Thyroid gland (tissue), 4 donors: ENCODE measurements around the gene HAP1.

Experiments used
- CTCF ChIP-seq, 6 experiments: fragments of 200-600 bp in 3 of 6; fragments of 450-650 bp in 3 of 6; sonication (generic) in 3 of 6; IDR thresholded peaks; one replicate each; pipeline ENCODE4 v1.5.1; 2016 to 2019; ENCODE audit warnings: antibody characterized with exemption in 6 of 6, mild to moderate bottlenecking in 2 of 6, inconsistent platforms in 1 of 6, moderate library complexity in 1 of 6
- POLR2A ChIP-seq, 2 donors: fragments of 450-650 bp; IDR thresholded peaks; one replicate each; pipeline ENCODE4 v1.6.1; 2017; ENCODE audit warnings: antibody characterized with exemption in 2 of 2, mild to moderate bottlenecking in 2 of 2, moderate library complexity in 1 of 2

DNA sequence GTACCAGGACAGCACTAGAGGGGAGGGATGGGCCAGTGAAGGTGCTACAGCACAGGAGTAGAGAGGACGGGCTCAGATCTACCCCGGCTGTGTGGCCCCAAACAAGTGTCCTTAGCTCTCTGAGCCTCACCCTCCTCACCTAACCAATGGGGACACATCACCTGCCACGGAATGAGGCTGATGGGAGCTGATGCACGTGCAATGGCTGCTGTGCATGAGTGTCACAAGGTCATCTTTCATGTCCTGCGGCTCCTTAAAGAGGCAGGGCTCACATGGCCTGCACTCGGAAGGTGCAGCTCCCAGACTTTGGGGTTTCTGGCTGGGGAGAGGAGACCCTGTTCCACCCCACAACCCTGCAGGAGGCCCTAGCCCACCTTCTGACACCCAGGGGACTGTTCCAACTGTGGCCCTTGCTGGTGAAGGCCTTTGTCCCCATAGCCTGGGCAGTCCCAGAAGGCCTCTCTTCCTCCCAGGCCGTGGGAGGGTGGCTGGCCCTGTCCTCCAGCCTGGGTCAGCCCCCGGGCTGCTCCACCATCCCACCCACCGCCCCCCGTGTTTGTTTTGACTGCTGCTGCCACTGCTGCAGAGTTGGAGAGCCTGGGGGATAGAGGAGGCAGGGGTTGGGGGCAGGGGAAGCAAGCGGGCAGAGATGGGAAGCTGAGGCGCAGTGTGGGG, 10.5 kb downstream of the HAP1 start:
- TF ChIP-seq CTCF (IDR thresholded peaks at IDR 0.05) (no peak), POLR2A (IDR thresholded peaks at IDR 0.05) (no peak)
